ENCODE measurements around the gene SMIM33.
"Not testable (repeated sequence)": the region's sequence is repeated elsewhere in the genome, so short reads cannot be mapped to it uniquely, and the experiment has no call there.

The SMIM33 gene

DNA sequence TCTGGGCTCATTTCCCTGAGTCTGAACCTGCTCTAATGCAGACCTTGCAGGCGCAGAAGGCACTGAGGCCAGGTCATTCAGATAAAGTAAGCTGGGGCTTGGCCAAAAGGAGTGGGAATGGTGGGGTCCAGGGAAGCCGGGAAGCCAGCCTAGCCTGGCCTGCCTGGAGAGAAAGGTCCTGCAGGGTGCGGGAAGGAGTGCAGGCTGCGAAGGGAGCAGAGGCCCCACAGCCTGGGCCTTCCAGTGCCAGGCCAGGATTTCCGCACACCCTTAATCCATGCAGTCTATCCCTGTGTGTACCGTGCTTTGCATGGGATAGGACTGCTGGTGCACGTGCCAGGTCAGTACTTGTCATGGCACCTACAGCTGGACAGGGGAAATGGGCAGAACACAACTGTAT, 15.4 kb downstream of the SMIM33 start:
- no peak for DNase-seq

DNA sequence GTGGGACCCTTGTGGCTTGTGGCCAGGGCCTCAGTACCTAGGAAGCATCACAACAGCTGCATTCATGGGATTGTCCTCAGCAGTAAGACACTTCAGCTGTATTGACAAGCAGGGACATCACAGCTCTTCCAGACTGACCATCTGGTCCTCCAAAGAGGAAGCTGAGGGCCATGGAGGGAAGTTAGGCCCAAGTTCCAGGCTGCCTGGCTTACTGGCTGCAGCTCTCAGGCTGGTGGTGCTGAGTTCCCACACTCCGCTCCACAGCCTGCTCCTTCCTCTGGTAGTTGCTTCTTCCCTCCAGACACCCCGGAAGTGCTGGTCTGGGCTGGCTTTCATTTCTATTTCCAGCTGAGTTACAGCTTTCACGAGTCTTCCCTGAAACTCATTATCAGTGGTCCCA, 17.5 kb downstream of the SMIM33 start:
- DNase-seq, result no peak

DNA sequence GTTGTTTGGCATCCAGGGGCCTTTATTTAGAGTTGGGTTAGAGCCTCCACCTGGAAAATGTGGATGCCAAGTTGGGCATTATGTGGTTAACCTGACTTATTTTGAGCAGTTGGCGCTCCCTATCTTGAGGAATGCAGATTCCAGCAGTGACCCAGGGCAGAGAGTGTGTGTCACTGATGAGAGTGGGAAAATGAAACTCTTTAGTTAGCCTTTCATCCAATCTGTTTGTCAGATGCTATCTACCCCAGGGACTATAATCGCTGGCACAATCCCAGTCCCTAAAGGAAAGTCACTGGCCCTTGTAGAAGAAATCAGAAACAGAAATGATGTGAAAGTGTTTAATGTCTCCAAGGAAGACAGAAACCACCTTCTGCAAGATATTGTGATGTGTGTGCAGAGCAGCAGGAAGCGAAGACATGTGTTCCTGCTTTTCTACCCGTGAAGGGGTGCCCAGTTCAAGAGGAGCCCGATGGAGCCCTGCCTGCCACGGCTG, 21.9 kb downstream of the SMIM33 start:
- DNase-seq, result no peak

DNA sequence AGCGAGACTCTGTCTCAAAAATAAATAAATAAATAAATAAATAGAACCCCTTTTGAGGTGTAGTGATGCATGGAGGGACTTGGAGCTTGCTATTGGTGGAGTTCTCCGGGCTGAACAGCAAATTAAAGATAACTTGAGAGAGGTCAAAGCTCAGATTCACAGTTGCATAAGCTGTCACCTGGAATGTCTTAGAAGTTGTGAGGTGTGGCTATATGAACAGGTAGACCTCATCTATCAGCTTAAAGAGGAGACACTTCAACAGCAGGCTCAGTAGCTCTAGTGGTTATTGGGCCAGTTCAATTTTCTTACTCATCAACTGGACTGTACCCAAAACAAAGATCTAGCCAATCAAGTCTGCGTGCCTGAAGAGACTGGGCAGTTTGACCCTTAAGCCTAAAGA, 23.5 kb downstream of the SMIM33 start:
- DNase-seq, result no peak

DNA sequence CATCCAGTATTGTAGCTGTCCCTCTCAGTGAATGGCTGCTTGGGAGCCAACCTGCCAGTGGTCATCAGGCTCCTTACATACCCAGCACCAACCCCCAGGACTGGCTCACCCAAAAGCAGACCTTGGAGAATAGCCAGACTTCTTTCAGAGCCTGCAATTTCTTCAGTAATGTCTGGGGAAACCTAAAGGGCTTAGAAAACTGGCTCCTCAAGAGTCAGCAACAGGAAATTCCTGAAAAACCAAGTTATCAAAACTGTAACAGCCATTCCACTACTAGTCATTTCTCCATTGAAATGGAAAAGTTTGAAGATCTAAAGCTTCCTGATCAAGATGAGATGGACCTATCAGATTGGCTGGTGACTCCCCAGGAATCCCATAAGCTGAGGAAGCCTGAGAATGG, 24.0 kb downstream of the SMIM33 start:
- no peak for DNase-seq

DNA sequence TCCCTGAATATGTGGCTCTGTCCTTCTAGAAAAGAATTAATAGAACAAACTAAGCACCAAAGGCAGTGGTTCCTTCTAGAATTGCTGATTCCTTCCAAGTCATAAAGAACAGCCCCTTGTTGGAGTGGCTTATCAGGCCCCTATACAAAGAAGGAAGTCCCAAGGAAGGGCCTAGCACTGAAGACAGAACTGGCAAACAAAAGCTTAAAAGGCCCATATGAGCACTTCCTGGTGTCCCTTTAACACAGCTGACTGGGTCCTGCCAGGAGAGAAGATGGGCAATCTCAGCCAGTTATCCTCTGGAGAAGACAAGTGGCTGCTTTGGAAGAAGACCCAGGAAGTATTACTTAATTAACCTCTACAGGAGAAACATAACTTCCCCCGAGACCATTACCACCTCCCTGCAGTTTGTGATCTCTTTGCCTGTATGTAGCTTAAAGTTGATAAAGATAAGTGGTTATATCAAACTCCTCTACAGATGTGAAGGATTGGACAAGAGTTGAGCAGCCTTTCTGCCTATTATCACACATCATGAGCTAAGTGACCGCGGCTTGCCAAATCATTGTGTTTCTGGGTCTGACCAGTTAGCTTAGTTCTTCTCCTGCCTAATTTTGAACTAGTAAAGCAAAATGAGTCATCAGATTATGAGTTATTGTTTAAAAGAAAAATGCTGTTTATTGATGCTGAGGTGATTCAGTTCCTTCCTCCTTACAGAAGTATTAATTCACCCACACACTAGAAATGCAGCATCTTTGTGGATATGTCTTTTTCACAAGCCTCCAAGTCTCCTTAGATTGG, 25.0 kb downstream of the SMIM33 start:
- DNase-seq, result no peak

DNA sequence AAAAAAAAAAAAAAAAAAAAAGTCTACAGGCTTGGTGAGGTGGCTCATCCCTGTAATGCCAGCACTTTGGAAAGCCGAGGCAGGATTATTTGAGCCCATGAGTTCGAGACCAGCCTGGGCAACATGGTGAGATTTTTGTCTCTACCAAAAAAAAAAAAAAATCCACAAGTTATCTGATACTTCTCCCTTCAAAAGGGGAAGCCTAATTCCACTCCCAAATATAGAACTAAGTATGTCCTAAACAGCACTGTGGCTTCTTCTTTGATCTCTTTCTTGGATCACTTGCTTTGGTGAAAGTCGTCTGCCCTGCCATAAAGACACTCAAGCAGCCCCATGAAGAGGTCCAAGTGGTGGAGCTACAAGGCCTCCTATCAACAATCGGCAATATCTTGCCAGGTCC, 30.6 kb downstream of the SMIM33 start:
- DNase-seq, result no peak

DNA sequence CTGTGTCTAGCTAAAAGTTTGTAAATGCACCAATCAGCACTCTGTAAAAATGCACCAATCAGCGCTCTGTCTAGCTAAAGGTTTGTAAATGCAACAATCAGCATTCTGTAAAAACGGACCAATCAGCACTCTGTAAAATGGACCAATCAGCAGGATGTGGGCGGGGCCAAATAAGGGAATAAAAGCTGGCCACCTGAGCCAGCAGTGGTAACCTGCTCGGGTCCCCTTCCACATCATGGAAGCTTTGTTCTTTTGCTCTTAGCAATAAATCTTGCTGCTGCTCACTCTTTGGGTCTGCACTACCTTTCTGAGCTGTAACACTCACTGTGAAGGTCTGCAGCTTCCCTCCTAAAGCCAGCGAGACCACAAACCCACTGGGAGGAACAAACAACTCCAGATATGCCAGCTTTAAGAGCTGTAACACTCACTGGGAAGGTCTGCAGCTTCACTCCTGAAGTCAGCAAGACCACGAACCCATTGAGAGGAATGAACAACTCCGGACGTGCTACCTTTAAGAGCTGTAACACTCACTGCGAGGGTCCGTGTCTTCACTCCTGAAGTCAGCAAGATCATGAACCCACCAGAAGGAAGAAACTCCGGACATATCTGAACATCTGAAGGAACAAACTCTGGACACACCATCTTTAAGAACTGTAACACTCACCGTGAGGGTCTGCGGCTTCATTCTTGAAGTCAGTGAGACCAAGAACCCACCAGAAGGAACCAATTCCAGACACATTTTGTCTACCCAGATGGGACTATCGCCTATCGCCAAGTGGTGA, 32.4 kb downstream of the SMIM33 start:
- DNase-seq, result peak; percentile 50 to 64

DNA sequence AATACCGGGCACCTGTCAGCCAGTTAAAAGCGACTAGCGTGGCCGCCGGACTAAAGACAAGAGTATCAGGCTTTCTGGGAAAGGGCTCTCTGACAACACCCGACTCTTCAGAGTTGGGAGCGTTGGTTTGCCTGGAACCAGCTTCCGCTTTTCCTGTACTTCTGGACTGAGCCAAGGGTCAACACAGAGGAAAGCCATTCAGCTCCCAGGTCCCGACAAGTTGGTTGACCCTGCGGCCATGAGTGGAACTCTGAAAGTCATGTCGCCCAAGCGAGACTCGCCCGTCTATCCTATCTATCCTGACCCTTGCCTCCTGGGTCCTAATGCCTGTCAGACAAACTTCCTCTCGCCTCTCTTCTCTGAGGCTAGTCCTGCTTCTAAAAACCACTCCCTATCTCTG, 33.1 kb downstream of the SMIM33 start:
- DNase-seq, result peak; percentile 17 to 44

DNA sequence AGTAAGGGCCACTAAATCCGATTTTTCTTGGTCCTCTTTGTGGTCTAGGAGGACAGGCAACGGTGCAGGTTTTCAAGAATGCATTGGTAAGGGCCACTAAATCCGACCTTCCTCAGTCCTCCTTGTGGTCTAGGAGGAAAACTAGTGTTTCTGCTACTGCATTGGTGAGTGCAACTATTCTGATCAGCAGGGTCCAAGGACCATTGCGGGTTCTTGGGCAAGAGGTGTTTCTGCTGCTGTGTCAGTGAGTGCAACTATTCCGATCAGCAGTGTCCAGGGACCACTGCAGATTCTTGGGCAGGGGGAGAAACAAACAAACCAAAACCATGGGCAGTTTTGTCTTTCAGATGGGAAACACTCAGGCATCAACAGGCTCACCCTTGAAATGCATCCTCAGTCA, 33.9 kb downstream of the SMIM33 start:
- DNase-seq, result not testable (repeated sequence)

DNA sequence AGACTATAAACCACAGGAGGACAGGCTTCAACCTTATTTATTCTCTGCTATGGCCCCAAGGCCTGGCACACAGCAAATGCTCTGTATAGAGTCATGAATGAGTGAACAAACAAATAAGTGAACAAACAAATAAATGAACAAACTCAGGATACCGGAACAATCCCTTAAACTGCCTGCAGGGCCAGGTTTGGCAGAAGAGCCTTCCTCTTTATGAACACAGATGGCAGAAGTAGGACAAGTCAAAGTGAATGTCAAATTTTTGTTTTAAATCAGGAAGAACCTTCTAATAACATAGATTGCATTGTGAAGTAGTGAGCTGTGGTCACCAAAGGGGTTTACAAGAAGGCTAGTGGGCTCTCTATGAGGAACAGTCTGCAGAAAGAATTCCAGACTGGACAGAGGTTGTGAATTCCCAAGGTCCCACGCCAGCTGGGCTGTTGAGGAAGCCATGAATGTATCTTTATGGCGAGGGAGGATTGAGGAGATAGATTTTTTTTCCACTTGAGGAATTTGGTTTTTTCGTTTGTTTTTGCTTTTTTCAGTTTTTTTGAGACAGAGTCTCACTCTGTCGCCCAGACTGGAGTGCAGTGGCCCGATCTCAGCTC, 42.1 kb downstream of the SMIM33 start:
- no peak for DNase-seq

DNA sequence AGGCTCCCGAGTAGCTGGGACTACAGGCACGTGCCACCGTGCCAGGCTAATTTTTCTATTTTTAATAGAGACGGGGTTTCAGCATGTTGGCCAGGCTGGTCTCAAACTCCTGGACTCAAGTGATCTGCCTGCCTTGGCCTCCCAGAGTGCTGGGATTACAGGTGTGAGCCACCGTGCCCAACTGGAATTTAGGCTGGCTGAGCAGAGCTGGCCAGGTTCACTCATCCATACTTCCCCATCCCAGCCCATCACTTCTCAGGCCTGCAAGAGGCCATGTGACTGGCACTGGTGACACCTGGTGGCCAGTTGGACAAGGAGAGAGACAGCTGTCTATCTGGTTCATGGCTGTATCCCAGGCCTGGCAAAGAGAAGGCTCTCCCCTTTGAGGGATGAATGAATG, 42.6 kb downstream of the SMIM33 start:
- peak; percentile 87 to 90 for DNase-seq

DNA sequence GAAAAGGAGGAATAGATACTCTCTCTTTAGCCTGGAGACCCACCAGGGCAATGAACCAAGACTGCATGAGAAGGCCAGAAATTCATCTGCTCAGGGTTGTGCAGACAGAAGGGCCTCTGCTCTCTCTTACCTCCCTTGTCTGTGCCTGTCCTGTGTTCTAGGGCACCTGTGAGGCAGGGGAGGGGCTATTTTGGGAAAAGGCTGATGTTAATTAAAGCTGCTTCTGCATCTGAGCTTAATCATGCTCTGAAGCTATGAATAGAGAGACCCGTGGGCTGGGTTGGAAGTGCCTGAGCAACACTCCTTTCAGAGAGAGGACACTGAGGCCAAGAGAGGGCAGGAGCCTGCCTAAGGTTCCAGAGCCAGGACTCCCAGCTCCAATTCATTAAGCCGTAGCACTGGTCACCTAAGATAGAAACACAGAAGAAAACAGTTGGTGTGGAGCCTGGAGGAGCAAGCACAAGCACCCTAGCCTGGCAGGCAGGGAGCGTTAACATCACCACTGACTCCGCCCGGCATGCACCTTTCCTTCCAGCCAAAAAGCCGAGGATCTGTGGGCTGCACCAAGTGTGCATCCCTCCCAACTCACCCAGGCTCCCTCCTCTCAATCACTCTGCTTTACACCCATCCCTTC, 43.2 kb downstream of the SMIM33 start:
- DNase-seq, result no peak

DNA sequence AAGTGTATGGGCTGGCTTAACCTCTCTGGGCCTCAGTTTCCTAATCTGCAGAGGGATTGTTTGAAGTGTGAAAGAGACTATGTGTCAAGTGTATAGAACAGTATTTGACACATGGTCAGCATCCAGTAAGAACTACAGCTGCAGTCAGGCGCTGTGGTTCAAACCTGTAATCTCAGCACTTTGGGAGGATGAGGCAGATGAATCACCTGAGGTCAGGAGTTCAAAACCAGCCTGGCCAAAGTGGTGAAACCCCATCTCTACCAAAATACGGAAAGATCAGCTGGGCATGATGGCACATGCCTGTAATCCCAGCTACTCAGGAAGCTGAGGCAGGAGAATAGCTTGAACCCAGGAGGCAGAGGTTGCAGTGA, 43.7 kb downstream of the SMIM33 start:
- DNase-seq, result no peak

DNA sequence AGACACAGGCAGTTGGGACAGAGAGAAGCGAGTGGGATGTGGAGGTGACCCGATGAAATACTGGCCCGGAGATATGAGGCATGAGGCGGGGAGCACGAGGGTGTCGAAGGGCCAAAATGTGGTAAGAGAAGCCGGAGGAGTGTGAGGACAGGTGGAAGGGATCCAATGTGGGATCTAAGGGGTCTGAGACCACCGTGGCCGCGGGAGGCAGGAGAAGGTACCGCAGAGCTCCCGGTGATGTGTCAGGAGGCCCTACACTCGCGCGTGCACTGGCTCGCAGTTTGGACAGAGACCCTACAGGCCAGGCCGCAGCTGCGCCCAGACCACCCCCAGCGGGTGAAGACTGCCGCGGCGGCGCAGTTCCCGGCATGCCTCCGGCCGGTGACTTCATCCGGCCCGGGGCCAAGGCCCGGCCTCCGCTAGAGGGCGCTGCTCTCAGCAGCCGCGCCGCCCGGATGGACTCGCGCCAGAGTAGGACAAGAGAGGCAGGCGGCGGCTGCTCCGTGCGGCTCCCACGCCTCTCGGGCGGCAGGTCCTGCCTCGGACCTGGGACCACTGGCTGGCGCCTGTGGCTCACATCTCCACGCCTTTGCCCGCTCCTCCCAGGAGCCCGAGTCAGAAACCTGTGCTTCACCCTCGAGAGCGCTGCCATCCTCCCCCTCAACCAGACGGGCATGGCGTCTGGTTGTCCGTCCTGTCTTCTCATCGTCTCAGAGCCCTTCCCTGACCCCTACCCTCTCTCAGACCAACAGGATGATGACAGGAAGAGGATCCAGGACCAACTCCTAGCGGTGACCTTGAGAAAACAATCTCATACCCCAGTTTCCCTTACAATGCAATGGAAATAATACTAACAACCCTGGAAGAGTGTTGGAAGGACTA, 47.1 kb downstream of the SMIM33 start:
- DNase-seq, result peak; percentile 82 to 92
